ENCODE results near the gene PIP5K1B. TPM values are rescaled to one million over a fixed set of nuclear protein-coding genes. Genes with fewer than 3 reads are reported as not detected.
"Not testable (repeated sequence)": the region's sequence is repeated elsewhere in the genome, so short reads cannot be mapped to it uniquely, and the experiment has no call there.

The PIP5K1B gene
- total RNA-seq, 2 experiments from 2014 or later = 1.9 TPM

DNA sequence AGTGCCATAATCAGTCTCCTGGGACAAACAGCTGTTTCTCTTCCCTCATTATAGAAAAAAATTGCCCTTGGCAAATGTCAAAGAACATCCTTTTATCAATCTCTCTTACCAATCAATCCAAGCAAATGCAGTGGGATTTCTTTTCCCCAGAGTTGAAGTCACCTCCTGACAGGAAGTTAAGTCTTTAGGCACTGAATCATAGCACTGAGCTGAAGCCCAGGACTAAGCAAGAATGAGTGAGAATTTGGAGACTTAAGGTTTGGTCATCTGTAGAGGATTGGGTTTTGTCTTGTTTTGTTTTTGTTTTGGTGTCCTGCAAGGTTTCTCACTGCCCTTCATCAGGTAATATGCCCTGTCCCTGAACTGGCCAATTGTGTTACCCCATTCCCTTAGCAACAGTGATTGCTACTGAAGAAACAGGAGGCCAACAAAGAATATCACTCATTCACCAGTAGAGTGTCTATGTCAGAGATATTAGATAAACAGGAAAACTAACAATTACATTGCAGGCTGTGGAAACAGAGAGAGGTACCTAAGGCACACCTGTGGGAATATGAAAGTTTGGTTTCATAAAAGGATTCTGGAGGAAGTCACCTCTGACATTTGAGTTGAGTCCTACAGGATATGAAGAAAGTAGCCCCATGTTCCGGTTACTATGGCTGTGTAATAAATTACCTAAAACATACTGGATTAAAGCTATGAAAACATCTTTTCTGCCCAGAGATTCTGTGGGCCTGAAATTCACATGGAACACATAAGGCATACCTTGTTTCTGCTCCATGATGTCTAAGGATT is 326.0 kb downstream of the PIP5K1B start:
- no peak overlapping the region for H3K4me3 Mint-ChIP-seq
- peaks cover 32% of the 10 kb centered on the region for H3K4me1 Mint-ChIP-seq
- H3K27me3 Mint-ChIP-seq = no peaks in the 10 kb centered on the region
- no peak overlapping the region for H3K27ac Mint-ChIP-seq
- no peak for DNase-seq
- H3K9me3 Mint-ChIP-seq = peaks cover 5% of the 10 kb centered on the region
- H3K36me3 Mint-ChIP-seq = peaks cover 7% of the 10 kb centered on the region

DNA sequence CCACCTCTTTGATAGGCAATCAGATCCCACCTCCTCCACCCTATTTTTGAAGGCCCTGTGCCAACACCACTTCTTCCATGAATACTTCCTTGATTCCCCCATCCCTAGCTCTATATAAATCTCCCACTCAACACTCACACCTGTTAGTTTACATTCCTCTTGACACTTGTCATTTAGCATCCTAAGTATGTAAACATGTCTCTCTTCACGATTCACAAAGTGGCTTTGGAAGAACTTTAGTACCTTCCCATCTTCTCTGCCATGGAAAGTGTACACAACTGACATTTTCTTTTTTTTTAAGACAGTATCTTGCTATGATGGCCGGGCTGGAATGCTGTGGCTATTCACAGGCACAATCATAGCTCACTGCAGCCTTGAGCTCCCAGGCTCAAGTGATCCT is 329.0 kb downstream of the PIP5K1B start:
- Mint-ChIP-seq H3K9me3 (peaks cover 5% of the 10 kb centered on the region), H3K27ac (no peak overlapping the region), H3K4me3 (no peak overlapping the region), H3K36me3 (peaks cover 14% of the 10 kb centered on the region), H3K4me1 (peaks cover 23% of the 10 kb centered on the region), H3K27me3 (no peaks in the 10 kb centered on the region)
- no peak for DNase-seq

DNA sequence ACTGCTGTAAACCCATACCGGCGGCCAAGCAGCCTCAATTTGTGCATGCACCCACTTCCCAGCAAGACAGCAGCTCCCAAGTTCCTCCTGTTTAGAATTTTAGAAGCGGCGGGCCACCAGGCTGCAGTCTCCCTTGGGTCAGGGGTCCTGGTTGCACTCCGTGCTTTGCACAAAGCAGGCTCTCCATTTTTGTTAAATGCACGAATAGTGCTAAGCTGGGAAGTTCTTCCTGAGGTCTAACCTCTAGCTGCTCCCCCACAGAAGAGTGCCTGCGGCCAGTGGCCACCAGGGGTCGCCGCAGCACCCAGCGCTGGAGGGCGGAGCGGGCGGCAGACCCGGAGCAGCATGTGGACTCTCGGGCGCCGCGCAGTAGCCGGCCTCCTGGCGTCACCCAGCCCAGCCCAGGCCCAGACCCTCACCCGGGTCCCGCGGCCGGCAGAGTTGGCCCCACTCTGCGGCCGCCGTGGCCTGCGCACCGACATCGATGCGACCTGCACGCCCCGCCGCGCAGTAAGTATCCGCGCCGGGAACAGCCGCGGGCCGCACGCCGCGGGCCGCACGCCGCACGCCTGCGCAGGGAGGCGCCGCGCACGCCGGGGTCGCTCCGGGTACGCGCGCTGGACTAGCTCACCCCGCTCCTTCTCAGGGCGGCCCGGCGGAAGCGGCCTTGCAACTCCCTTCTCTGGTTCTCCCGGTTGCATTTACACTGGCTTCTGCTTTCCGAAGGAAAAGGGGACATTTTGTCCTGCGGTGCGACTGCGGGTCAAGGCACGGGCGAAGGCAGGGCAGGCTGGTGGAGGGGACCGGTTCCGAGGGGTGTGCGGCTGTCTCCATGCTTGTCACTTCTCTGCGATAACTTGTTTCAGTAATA is 330.6 kb downstream of the PIP5K1B start, which contains the start of gene FXN:
Gene FXN (plus strand): TSS at position 315 of the 871 bp plus-strand sequence. CDS start 31 bp downstream, at position 346.
- peak; percentile 86 for DNase-seq
- Mint-ChIP-seq H3K4me3 (peak within 1 kb of the TSS; percentile 96), H3K9me3 (no peaks in the 10 kb centered on the region), H3K4me1 (peaks cover 11% of the 10 kb centered on the region), H3K27ac (peak within 1 kb of the TSS; percentile 91), H3K27me3 (no peaks in the 10 kb centered on the region), H3K36me3 (peaks cover 17% of the 10 kb centered on the region)

DNA sequence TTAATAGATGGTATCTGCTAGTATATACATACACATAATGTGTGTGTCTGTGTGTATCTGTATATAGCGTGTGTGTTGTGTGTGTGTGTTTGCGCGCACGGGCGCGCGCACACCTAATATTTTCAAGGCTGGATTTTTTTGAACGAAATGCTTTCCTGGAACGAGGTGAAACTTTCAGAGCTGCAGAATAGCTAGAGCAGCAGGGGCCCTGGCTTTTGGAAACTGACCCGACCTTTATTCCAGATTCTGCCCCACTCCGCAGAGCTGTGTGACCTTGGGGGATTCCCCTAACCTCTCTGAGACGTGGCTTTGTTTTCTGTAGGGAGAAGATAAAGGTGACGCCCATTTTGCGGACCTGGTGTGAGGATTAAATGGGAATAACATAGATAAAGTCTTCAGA is 331.3 kb downstream of the PIP5K1B start:
- peaks cover 7% of the 10 kb centered on the region for H3K4me1 Mint-ChIP-seq
- H3K9me3 Mint-ChIP-seq = no peaks in the 10 kb centered on the region
- H3K4me3 Mint-ChIP-seq = peak overlapping the region; percentile 96
- DNase-seq = peak; percentile 21
- H3K36me3 Mint-ChIP-seq = peaks cover 21% of the 10 kb centered on the region
- no peaks in the 10 kb centered on the region for H3K27me3 Mint-ChIP-seq
- peak overlapping the region; percentile 91 for H3K27ac Mint-ChIP-seq

DNA sequence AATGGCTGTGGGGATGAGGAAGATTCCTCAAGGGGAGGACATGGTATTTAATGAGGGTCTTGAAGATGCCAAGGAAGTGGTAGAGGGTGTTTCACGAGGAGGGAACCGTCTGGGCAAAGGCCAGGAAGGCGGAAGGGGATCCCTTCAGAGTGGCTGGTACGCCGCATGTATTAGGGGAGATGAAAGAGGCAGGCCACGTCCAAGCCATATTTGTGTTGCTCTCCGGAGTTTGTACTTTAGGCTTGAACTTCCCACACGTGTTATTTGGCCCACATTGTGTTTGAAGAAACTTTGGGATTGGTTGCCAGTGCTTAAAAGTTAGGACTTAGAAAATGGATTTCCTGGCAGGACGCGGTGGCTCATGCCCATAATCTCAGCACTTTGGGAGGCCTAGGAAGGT is 331.8 kb downstream of the PIP5K1B start:
- Mint-ChIP-seq H3K27ac (peak overlapping the region; percentile 91), H3K4me1 (peaks cover 7% of the 10 kb centered on the region), H3K36me3 (peaks cover 21% of the 10 kb centered on the region), H3K9me3 (no peaks in the 10 kb centered on the region), H3K27me3 (no peaks in the 10 kb centered on the region), H3K4me3 (peak overlapping the region; percentile 96)
- DNase-seq = no peak

DNA sequence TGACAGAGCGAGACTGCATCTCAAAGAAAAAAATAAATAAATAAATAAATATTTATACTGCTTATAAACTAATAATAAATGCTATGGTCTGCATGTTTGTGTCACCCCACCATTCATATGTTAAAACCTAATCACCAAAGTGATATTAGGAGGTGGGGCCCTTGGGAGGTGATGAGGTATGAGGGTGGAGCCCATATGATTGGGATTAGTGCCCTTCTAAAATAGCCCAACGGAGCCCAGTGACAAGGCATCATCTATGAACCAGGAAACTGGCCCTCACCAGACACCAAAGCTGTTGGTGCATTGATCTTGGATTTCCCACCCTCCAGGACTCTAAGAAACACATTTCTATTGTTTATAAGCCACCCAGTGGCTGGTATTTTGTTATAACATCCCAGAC is 335.6 kb downstream of the PIP5K1B start:
- peaks cover 25% of the 10 kb centered on the region for H3K4me1 Mint-ChIP-seq
- H3K36me3 Mint-ChIP-seq = peaks cover 26% of the 10 kb centered on the region
- no peak overlapping the region for H3K4me3 Mint-ChIP-seq
- H3K27ac Mint-ChIP-seq = no peak overlapping the region
- no peak for DNase-seq
- no peaks in the 10 kb centered on the region for H3K27me3 Mint-ChIP-seq
- H3K9me3 Mint-ChIP-seq = no peaks in the 10 kb centered on the region

DNA sequence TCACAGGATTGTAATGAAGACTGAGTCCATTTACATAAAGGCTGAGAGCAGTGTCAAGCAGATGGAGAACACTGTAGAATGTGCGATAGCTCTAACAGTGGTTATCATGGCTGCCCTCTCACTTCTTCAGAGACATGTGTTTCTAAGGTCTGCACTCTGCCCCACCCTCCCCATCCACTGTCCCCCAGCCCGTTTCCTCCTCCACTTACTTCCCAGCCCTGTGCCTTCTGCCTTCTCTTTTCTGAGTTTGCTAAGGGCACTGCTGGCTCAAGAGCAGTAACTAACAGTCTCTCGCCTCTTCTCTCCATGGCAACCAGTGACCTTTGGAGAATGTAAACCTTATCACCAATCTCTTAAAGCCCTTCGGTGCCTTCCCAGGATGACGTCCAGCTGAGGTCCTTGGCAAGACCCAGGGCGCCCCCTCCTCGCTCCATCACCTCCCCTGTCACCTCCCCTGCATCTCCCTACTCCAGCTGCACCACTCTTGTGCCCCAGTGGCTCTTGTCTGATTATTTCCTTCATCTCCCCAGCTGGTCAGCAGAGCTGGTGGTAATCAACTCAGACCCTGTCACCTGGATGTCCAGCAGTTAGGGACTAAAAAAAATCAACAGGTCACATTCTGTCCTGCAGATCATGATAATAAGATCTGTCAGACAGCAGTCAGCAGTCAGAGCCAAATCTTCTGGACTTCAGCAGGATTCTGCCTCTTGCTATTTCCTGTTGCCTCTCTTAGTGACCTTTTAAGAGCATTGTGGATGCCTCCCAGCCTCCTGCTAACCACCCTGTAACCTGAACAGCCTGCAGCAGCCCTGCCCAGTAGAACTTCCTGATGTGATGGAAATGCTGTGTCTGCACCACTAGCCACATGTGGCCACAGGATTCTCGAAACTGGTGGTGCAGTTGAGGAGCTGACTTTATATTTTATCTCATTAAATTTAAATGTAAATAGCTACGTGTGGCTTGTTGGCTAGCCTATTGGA is 339.5 kb downstream of the PIP5K1B start:
- DNase-seq = peak; percentile 18
- Mint-ChIP-seq H3K36me3 (peaks cover 21% of the 10 kb centered on the region), H3K27ac (peak overlapping the region; percentile 72), H3K4me1 (peaks cover 19% of the 10 kb centered on the region), H3K27me3 (no peaks in the 10 kb centered on the region), H3K9me3 (no peaks in the 10 kb centered on the region), H3K4me3 (no peak overlapping the region)

DNA sequence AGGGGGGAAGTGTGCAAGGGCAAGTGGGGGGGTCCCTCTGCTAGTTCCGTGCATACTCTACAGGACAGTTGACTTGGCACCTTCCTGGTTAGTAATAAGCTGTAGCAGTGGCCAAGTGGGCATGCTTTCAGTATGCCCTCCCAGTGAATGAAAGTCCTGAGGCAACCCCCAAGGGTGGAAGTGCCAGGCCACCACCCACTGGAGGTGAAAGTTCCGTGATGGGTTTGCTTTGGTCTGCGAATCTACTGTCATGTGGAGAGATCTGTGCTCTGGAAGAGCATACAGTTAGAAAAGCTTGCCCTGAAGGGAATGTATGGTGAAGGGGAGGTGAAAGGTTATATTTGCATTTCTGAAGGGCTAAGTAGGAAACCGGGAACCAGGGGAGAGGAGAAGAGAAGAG is 340.8 kb downstream of the PIP5K1B start:
- H3K36me3 Mint-ChIP-seq = peaks cover 15% of the 10 kb centered on the region
- no peak overlapping the region for H3K27ac Mint-ChIP-seq
- H3K4me1 Mint-ChIP-seq = peaks cover 19% of the 10 kb centered on the region
- no peak for DNase-seq
- H3K9me3 Mint-ChIP-seq = no peaks in the 10 kb centered on the region
- H3K4me3 Mint-ChIP-seq = no peak overlapping the region
- H3K27me3 Mint-ChIP-seq = no peaks in the 10 kb centered on the region

DNA sequence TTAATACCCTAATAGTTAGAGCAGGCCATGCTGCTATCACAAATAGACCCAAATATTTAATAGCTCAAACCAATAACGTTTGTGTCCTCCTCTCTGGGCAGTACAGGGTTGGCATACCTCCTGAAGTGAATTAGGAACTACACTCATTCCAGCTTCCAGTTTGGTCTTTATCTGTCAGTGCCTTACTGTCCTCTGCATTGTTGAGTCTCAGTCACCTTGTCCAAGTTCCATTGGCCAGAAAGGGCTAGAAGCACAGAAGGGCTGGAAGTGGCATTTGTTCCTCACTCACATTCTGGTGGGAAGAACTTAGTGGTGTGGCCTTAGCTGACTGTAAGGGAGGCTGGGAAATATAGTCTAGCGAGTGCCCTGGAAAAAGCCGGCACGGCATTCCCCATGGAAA is 341.7 kb downstream of the PIP5K1B start:
- H3K36me3 Mint-ChIP-seq = peaks cover 12% of the 10 kb centered on the region
- H3K27me3 Mint-ChIP-seq = no peaks in the 10 kb centered on the region
- H3K27ac Mint-ChIP-seq = no peak overlapping the region
- H3K4me1 Mint-ChIP-seq = peaks cover 19% of the 10 kb centered on the region
- no peak for DNase-seq
- H3K4me3 Mint-ChIP-seq = no peak overlapping the region
- no peaks in the 10 kb centered on the region for H3K9me3 Mint-ChIP-seq

DNA sequence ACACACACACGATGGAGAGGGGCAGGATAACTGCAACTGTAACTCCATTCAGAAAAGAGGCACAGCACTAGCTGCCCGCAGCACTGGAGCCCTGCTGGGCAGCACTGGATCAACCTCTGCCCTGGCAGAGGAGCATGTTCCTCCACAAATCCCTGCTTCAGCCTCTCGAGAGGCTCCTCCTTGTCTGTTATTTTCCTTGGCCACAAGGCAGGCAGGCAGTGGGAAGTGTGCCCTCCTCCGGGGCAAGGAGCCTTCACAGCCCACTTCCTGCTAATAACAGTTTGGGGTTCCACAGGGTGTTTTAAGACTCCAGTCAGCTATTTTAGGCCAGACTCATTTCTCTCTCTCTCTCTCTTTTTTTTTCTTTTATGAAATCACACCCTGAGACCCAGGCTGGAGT is 342.3 kb downstream of the PIP5K1B start:
- no peaks in the 10 kb centered on the region for H3K9me3 Mint-ChIP-seq
- H3K4me1 Mint-ChIP-seq = peaks cover 19% of the 10 kb centered on the region
- no peaks in the 10 kb centered on the region for H3K27me3 Mint-ChIP-seq
- no peak for DNase-seq
- H3K27ac Mint-ChIP-seq = no peak overlapping the region
- peaks cover 12% of the 10 kb centered on the region for H3K36me3 Mint-ChIP-seq
- H3K4me3 Mint-ChIP-seq = no peak overlapping the region

DNA sequence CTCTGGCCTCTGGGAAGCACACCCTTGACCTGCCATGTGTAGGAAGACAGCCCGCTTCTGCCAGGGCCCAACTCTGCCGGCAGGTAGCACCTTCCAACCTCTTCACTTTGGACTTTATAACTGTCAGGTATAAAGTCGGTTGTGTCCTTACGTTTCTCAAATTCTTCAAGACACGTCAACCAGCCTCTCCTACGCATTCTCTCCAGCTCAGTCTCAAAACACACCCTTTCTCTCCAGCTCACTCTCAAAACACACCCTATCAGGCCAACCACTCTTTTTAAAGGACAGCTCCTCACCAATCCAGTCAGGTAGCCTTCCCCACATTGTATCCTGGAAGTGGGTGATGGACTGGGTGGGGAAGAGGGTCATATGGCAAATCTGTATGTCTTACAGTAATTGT is 344.1 kb downstream of the PIP5K1B start:
- Mint-ChIP-seq H3K27ac (peak overlapping the region; percentile 9), H3K36me3 (peaks cover 8% of the 10 kb centered on the region), H3K4me3 (no peak overlapping the region), H3K27me3 (no peaks in the 10 kb centered on the region), H3K9me3 (no peaks in the 10 kb centered on the region), H3K4me1 (peaks cover 12% of the 10 kb centered on the region)
- DNase-seq = no peak

DNA sequence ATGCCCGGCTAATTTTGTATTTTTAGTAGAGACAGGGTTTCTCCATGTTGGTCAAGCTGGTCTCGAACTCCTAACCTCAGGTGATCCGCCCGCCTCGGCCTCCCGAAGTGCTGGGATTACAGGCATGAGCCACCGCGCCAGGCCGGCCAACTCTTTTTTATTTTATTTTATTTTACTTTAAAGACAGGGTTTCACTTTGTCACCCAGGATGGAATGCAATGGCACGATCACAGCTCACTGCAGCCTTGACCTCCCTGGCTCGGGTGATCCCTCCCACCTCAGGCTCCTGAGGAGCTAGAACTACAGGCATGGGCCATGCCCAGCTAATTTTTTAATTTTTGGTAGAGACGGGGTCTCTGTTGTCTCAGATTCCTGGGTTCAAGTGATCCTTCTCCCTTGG is 345.9 kb downstream of the PIP5K1B start:
- H3K4me1 Mint-ChIP-seq, DNase-seq, H3K9me3 Mint-ChIP-seq: not testable (repeated sequence)

DNA sequence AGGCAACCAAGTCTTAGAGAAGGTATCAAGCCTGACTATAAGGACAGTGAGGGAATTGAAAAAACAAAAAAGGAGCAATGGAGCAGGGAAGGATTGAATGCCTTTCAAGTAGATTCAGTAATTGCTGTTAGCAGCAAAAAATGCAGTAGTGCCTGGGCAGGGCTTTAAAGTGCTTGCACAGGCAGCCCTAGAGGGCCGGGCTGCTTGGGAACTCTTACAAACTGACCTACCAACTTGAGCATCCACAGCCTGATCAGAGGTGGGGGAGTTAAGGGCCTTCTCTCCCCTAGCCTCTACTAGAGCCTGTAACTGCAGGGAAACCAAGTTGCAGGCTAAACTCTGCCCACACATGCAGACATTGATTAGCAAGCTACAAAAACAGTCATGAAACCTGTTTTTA is 349.9 kb downstream of the PIP5K1B start:
- H3K9me3 Mint-ChIP-seq = no peaks in the 10 kb centered on the region
- H3K36me3 Mint-ChIP-seq = peaks cover 22% of the 10 kb centered on the region
- H3K4me3 Mint-ChIP-seq = no peak overlapping the region

More for the DNA sequence above, 345.9 kb downstream of the PIP5K1B start:
- H3K36me3 Mint-ChIP-seq = peaks cover 11% of the 10 kb centered on the region
- H3K4me3 Mint-ChIP-seq, H3K27me3 Mint-ChIP-seq, H3K27ac Mint-ChIP-seq: not testable (repeated sequence)

DNA sequence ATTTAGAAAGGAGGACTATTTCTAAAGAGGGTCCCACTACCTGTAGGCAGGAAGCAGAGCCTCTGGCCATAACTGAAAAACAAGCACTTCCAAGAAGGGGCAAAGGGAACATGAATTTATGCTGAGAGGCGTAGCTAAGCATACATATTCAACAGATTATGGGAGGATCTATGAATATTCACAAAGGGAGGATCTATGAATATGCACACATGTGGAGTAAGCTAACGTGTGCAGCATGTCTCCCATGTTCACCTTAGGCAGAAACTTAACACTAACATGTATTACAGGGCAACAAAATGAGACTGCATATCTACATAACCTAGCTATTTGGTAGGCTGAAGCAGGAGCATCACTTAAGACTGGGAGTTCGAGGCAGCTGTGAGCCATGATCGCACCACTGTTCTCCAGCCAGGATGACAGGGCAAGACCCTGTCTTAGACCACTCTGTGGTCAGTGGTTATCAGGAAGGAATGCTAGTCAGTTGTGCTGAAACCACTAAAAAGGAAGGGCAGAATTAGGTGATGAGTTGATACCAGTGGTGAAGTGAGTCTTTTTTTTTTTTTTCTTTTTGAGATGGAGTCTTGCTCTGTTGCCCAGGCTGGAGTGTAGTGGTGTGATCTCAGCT is 351.3 kb downstream of the PIP5K1B start:
- Mint-ChIP-seq H3K27ac (no peak overlapping the region), H3K36me3 (peaks cover 29% of the 10 kb centered on the region), H3K4me1 (peaks cover 7% of the 10 kb centered on the region), H3K27me3 (no peaks in the 10 kb centered on the region), H3K4me3 (no peak overlapping the region), H3K9me3 (no peaks in the 10 kb centered on the region)
- DNase-seq = no peak

More for the DNA sequence above, 349.9 kb downstream of the PIP5K1B start:
- DNase-seq = no peak
- Mint-ChIP-seq H3K27me3 (no peaks in the 10 kb centered on the region), H3K4me1 (peaks cover 1% of the 10 kb centered on the region), H3K27ac (no peak overlapping the region)

Measured in activated naive CD8-positive, alpha-beta T cell treated with anti-CD3 and anti-CD28 coated beads for 36 hours (primary cell).